ENCODE results near the gene TACC2.

TACC2 gene

DNA sequence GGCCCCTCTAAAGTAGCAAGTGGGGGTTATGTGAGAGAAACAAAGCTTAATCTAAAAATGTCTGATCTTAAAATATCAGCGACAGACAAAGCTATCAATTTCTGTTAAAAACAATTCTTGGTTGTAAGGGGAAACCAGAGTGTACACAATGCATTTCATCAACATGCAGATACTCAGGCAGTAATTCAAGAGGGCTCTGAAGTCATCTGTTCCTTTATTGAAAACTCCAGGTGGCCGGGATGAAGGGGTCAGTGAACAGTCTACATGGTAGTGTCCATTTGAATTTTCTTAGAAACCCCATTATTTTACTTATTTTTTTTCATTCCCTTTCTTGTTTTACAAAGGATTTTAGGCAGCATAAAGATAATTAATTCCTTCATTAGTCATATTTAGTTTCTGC is 245.5 kb downstream of the TACC2 start:
- no peak for DNase-seq

DNA sequence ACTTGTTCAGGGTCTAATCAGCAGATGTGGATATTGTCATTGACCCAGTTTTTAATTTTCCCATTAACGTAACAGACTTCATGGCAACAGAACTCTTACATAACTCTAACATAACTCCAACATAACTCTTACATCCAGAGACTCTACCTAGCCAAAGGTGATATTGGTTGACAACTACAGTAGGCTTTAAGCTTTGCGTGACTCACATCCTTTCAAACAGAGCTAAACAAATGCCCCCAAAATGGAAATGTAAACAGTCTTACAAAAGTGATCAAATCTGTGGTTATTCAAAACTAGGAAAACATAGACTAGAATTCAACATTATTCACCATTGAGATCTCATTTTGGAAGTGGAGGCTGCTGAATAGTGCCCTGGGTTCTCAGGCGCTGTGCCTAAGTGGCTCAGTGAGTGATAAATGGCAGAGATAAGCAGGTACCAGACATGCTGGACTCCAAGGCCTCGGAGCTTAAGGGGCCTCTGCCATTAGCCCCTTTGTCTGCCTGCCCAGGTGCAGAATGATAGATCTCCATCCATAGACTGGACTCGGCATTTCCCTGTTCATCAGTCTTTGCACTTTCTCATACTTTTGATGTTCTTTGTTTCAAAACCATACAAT is 247.8 kb downstream of the TACC2 start:
- no peak for DNase-seq

DNA sequence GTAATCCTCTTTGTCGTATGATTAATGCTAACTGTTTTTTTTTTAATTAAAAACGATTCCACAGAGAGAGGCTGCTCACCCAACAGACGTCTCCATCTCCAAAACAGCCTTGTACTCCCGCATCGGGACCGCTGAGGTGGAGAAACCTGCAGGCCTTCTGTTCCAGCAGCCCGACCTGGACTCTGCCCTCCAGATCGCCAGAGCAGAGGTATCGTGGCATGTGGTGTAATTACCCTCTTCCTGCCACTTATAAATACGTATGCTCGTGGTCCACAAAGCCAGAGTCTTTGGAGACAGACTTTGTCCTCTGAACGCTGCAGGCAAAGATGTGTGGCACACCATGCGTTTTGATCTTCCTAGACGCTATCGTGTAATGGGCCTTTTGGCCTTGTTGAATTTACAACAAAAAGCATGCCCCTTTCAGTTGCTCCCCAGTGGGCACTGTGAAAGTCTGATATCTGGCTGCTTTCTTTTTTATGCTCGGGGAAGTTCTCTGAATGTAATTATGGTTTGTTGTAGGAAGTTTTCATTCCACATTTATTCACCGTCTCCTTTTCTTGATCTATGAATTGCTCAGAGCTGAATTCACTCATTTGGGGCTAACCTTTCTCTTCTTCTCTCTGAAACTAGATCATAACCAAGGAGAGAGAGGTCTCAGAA is 248.5 kb downstream of the TACC2 start:
- DNase-seq, result no peak

DNA sequence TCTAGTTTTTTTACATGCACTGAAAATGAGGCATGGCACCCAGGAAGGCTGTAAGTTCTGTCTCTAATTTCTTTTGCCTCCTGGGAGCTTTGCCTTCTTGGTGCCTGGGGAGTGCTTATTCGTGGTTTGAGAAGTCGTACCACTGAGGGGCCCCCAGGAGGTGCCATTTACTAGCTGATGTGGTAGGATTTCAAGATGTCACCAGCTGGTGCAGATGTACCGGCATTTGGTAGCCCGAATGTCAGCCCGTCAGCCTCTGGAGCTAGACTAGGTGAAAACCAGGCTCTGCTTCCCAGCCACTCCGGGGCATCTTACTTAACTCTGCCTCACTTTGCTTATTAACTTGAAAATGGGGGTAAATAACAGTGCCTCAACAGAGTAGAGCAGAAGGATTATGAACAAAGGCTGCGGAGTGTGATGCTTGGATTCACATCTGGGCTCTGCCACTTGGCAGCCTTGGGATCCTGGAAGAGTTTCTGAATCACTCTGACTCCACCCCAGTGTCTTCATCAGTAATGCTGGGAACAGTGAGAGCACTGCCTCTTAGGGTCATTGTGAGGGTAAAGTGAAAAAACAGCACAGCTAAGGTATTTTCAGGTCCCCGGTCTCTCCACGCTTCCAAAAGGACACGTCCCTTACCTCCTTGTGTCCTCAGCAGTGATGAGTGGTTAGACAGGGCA is 250.8 kb downstream of the TACC2 start:
- no peak for DNase-seq

DNA sequence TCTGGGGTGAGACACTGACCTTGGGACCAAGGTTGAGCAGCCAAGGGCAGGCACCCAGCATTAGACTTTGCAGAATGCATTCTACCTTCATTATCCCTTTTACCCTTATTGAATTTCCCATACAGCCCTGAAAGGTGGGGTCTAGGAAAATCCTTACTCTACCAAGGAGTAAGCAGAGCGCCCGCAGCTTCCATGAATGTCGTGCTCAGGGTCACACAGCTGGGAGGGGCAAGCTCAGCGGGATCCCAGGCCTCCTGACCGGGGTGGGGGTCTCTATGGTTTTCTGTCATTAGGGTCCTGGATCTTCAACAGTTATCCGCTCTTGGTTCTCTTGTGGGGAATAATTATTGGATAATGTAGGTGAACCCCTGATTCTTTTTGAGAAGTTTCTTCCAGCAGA is 251.4 kb downstream of the TACC2 start:
- no peak for DNase-seq

DNA sequence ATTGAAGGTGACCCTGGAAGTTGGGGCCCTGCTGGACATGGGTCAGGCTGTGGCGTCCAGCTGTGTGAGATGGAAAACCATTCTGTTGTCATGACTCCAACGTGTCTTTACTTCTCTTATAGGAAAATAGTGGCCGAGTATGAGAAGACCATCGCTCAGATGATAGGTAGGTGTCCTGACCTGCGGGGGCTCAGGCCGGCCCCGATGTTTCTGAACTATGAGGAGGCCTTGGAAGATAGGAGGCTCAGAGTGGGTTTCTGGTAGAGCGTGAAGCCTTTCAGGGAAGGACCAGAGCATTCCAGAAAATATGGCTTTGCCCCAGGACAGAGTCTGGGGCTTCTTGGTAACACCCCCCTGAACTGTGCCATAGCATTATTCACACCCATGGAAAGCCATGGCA is 252.9 kb downstream of the TACC2 start:
- DNase-seq, result no peak

DNA sequence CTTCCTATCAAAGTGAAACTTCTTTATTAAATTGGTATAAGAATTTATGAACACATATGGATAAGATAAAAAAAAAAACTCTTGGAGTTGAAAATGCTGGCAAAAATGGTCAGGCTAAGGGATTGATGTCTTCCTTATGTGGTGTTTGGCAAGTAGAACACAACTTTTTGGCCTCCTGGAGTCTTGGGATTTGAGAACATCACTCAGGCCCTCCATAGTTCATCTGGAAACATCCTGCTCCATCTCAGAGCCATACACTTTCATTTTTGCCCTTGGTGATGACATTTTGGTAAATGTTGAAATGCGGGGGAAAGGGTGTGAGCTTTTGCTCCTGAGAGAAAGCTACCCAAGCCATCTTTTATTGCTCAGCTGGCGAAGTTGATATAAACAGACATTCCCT is 254.6 kb downstream of the TACC2 start:
- no peak for DNase-seq

DNA sequence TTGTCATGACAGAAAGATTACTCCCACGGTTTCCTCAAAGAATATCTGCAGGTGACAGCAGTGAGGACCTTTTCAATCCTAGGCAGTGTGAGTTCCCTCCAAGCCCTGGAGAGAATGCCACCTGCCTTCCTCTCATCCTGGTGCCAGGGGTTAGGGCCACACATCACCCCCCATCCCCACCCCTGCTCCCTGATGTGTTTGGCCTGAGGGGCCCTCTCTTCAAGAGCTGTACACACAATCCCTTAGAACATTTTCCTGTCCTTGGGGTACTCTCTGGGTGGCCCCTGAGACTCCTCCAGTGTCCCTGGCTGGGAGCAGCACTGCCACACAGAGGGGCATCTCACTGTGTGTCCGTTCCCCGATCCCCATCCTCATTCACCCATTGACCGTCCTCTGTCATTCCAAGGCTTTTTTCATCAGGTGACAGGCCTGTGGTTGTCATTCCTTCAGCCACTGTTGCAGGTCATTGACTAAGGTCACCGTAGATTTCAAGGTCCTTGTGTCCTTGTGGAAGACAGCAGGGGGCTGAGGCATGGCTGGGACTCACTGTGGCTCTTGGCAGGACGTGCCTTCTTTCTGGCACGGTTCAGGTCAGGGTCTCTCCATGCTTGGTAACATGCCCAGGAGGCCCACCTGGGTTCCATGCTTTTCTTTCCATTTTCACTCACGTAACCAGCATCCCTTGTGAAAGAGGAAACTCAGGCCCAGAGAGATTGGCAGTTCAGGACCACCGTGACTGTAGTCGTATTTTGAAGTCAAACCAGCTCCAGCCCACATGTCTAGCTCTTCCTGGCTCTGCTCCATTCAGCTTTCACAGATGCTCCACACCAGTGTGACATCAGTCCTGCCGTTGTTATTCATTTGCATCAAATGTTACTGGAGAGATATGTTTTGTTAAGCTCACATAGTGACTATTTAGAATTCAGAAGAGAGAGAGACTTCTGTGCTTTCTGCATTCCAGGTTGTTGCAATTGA is 255.3 kb downstream of the TACC2 start:
- no peak for DNase-seq

DNA sequence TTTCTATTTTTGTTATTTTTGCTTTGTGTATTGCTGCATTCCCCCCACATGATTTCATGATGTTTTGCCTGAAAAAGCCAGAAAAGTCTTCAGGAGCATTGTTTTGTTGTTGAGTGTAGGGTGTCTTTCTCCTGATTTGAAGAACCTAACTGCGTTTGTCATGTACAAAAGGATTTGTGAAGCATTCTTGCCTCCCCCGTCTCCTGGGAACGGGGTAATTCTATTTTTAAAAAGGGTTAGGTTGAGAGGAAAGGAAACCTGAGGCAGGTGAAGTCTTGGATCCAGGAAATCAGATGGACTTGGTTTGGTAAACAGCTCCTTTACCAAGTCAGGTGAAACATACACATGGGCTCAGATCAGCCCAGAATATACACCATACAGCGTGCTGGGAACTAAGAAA is 256.2 kb downstream of the TACC2 start:
- DNase-seq, result no peak

DNA sequence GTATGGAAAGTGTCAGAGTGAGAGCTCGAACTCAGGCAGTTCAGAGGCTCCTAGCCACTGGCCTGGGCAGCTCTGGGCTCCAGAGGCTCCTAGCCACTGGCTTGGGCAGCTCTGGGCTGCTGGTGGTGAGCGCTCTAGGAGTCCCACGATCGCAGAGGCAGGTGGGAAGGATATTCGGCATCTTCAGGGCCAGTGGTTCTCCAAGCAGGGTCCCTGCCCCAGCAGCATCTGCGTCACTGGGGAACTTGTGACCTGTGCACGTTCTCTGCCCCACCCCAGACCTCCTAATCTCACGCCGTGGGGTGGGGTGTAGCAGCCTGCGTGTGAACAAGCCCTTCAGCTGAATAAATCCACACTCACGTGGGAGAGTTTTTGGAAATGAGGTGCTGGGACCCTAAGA is 256.9 kb downstream of the TACC2 start:
- no peak for DNase-seq

DNA sequence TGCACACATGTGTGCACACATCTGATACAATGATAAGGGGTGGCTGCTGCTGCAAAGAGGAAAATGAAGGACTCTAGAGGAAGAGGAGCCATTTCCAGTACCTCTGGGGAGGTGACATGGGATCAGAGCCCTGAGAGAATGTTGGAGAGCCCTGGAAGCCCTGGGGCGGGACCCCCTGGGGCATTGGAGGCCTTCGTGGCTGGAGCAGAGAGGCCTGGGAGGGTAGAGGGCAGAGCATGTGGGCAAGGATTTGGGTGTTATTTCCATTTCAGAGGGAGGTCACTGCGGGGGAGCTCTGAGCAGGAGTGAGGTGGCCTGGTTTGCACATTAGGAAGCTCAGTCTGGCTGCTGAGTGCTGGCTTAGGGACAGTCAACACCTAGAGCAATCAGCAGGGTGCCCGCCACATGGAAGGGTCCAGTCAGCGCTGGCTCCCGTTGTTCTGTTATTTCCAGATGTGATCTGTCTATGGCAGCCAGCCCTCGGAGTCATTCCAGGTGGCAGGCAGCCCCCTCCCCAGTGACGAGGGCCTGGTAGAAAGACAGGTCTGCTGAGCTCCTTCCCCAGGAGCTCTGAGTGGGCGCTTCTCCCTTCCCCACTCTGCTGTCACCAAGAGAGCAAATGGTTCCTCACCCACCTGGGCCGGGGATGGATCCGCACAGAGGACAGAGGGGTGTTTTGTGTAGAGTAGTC is 258.0 kb downstream of the TACC2 start:
- DNase-seq, result no peak

DNA sequence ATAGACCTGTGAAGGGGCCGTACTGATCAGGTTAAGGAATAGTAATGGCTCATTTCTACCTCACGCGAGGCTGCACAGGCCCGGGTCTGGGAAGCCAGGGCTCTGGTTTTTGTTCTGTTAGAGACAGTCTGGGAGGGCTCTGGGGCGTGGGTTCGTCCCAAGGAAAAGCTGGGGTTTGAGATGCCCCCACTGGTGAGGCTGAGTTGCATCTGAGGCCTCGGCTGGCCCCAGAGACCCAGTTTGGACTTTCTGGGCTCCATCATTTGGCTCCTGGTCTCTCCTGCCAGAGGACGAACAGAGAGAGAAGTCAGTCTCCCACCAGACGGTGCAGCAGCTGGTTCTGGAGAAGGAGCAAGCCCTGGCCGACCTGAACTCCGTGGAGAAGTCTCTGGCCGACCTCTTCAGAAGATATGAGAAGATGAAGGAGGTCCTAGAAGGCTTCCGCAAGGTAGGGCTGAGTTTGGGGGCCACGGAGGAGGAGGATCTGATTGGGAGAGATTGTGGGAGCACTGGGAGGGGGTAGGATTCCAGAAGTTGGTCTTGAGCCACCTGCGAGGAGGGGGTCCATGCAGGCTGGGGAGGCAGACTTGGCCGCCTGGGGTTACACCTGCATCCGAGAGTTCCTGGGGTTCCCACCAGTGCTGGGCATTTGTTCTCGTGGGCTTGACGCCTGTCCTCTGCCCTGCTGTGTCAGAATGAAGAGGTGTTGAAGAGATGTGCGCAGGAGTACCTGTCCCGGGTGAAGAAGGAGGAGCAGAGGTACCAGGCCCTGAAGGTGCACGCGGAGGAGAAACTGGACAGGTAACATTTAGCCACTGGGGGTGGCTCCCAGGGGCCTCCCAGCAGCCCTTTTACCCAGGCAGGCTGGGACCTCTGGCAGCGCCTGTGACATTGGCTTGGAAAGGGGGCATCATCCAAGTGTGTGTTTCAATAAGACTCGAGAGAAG is 259.7 kb downstream of the TACC2 start:
- no peak for DNase-seq

DNA sequence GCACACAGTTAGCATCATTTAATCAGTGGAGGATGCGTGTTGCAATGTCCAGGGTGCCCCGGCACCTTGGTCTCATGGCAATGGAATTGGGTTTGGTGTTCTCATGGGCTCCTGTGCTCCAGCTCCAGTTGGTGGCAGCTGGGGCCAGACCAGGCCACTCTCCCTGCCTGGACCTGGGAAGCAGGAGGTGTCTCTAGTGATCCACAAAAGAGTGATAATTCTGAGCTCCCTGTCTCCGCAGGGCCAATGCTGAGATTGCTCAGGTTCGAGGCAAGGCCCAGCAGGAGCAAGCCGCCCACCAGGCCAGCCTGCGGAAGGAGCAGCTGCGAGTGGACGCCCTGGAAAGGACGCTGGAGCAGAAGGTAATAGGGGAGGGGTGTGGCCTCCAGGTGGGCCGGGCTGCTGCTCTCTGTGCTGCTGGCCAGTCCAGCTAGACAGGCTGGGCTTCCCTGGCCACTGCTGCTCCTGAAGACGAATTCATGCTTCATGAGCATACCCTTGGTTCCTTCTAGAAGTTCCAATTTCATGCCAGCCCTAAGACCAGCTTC is 260.4 kb downstream of the TACC2 start:
- no peak for DNase-seq

DNA sequence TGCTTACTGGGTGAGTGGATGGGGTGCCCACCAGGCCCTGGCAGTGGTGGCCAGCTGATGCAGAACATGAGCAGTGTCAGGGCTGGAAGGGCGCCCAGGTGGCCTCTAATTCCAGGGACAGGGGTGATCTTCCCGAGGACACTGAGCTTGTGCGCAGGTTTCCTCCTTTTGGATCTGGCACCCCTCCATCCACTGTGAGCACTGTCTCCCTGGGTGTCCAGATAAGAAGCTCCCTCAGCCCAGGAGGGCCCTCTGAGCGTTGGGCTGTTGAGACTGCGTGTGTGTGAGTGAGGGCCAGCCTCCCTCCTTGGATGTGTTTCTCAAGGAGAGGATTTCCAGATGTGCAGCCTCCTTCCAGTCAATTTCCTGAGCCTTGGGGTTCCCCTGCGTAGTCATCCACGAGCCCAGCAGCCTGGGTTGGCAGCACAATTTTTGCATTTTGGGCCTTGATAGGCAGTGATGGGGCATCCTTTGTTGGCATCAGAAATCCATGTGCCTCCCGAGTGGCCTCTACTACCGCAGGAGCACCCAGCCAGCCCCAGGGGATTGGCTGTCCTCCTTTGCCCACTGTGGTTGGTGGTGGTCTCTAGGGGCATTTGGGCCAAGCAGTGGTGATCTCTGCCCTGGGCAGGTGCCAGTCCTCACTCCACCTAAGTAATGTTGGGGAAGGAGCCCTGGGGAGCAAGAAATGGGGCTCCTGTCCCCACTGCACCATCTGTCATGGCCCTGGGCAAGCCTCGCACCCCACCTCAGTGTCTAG is 261.2 kb downstream of the TACC2 start:
- no peak for DNase-seq

DNA sequence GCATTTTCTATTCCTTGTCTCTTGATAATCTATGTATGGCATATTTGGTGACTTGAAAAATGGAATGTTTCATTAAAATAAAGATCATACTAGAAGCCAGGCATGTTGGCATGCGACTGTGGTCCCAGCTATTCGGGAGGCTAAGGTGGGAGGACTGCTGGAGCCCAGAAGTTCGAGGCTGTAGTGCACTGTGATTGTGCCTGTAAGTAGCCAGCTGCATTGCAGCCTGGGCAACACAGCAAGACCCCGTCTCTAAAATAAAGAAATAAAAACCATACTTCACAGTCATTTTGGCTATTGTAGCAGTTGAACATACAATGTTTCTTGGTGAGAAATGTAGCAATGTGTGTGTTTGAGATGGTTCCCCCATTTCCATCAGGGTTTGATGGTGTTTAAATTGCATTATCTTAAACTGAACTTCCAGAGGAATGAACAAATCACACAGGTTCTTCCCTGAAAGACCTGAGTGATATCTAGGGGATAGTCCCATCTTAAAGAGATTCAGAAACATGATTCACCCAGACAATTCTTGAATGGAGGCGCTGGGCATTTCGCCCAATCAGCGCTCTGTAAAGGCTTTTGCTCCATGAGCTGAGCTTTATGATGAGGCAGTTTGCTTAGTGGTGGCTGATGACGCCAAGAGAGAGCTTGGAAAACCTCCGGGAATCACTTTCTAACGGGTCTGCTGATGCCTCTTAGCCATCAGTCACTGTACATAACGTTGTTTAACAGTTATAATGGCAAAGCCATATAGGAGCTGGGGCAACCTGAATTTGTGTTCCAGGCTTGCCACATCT is 262.7 kb downstream of the TACC2 start:
- no peak for DNase-seq

DNA sequence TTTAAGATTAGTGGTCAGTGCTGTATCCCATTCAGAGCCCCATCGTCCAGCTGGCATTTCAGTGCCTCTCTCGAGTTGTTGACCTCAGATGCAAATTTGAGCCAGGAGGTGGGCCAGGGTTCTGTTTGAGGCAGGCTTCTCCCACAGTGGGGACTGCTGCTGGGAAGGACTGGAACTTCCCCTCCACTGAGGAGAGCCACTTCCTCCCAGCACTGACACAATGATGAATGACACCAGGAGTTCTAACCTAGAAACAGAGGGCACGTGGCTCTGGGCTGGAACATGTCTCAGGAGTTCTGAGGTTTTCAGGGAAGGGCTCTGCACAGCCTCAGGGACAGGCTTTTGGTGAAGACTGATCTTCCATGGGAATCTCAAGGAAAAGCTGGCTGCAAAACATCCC is 263.8 kb downstream of the TACC2 start:
- DNase-seq, result no peak

DNA sequence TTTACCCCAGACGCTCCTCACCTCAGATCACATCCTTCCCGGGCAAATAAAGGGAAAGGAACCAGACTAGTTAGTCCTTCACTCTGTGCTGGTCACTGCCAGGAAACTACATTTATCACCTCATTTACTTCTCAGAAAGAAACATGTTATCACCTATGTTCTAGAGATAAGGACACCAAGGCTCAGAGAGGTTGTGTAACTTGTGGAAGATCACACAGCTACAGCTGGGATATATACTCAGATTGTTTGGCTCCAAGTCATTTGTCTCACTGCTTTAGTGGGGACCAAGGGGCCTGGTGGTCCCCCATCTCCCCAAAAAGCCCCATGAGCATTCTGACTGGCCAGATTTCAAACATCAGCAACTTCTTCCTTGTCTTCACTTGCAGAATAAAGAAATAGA is 264.6 kb downstream of the TACC2 start:
- DNase-seq, result no peak

DNA sequence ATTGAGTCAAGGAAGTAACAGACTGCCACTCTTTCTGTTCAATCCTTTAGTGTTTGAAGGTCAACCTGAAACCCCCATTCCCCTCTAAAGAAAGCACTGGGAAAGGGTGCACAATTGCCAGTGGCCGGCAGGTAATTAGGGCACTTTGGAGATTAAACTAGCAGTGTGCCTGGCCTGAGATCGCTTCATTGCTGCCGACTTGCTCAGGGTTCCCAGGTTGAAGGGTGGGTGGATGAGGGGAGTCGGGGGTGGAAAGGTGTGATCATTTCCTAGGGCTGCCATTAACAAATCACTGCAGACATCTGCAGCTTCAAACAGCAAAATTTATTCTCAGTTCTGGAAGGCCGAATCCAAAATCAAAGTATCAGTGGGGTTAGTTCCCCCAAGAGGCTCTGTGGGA is 265.9 kb downstream of the TACC2 start:
- no peak for DNase-seq

DNA sequence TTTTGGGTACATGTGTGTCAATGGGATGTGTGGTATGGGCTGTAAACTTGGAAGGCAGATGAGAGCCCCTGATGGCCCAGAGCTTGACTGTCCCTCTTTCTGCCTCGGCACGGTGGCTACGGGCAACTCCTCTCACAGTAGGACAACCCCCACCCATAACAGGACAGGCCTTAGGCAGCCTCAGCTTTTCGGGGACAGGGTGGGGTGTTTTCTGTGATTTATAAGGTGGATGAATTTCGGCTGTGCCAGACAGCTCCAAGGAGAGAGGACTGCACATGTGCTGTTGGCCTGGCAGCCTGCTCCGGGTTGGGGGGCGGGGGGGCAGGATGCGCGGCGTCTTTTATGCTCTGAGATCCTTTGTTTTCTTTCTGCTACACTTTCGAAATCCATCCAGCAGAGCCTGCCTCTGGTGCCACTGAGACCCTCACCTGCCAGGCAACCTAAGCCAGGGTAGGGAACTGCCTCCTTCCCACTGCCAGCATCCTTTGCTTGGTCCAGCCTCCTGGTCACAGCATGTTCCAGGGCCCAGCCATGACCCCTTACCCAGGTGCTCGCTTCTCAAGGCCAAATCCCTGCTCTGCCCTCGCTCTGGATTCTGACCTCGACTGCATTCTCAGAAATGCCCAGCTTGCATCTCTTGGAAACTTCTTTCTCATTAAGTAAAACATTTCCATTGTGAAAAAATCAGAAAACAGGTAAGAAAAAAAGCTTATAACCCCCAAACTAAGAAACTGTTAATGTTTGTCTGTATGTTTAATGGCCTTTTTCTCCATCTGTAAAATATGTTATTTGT is 266.7 kb downstream of the TACC2 start:
- no peak for DNase-seq
